ENCODE data around the gene MTCH1. TPM values are rescaled to one million over a fixed set of nuclear protein-coding genes. Genes with fewer than 3 reads are reported as not detected.
"Not testable (repeated sequence)": the region's sequence is repeated elsewhere in the genome, so short reads cannot be mapped to it uniquely, and the experiment has no call there.

The MTCH1 gene
- total and polyA plus RNA-seq, 8 donors, result 145 to 192 (median 164) TPM

DNA sequence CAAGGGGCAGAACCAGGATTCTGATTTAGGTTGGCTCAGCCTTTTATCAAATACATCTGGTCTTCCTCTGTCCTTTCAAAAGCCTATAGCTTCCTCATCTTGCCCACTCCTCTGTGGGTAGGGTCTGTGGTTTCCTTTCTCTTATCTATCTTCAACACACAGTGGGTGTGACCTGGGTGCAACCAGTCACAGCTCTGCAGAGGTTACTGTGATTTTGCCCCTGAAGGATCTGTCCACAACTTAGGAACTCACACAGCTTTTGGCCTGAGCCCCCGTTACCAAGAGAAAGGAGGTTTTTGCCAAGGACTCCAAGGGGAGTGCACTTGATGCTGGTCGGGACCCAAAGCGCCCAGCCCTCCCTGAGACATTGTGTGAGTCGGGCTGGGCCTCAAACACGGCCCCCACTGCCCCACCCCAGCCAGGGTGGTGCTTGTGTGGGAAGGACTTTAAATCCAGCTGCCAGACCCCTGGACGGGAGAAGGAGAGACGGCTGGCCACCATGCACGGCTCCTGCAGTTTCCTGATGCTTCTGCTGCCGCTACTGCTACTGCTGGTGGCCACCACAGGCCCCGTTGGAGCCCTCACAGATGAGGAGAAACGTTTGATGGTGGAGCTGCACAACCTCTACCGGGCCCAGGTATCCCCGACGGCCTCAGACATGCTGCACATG is 31.6 kb downstream of the MTCH1 start, which contains the start of gene PI16:
TSS of gene PI16 (plus strand) at position 477 of the 670 bp plus-strand sequence. CDS start at position 500, 23 bp downstream.
- TF ChIP-seq, protein P1, sequence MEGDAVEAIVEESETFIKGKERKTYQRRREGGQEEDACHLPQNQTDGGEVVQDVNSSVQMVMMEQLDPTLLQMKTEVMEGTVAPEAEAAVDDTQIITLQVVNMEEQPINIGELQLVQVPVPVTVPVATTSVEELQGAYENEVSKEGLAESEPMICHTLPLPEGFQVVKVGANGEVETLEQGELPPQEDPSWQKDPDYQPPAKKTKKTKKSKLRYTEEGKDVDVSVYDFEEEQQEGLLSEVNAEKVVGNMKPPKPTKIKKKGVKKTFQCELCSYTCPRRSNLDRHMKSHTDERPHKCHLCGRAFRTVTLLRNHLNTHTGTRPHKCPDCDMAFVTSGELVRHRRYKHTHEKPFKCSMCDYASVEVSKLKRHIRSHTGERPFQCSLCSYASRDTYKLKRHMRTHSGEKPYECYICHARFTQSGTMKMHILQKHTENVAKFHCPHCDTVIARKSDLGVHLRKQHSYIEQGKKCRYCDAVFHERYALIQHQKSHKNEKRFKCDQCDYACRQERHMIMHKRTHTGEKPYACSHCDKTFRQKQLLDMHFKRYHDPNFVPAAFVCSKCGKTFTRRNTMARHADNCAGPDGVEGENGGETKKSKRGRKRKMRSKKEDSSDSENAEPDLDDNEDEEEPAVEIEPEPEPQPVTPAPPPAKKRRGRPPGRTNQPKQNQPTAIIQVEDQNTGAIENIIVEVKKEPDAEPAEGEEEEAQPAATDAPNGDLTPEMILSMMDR (IDR thresholded peaks at IDR 0.05), result no peak
- no peak within 1 kb of the TSS for H3K27ac ChIP-seq
- DNase-seq (no peak), ATAC-seq (no peak)
- peaks cover 0 to 10% of the 10 kb centered on the region in 2 donors for H3K4me1 ChIP-seq
- no peaks in the 10 kb centered on the region for H3K9me3 ChIP-seq
- no peak within 1 kb of the TSS for H3K4me3 ChIP-seq
- no peaks in the 10 kb centered on the region for H3K36me3 ChIP-seq
- H3K27me3 ChIP-seq, result peaks cover 0 to 21% of the 10 kb centered on the region in 2 donors
- intact Hi-C loops (cut with DNase I), result no loop called here

DNA sequence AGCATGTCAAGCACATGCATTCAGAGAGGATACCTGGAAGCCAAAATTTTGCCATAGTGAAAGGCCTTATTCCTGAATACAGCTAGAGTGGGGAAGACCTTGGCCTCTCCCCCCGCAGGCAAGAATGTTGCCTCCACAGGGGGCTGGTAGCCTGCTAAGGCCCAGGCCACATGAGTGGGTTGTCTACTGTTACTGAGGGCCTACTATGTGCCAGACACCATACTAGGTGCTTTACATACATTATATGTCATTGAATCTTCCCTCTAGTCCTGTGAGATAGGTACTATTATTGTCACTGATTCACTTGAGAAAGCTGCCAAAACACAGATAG is 32.1 kb downstream of the MTCH1 start:
- DNase-seq (no peak), ATAC-seq (no peak)
- Histone ChIP-seq H3K27me3 (peaks cover 0 to 21% of the 10 kb centered on the region in 2 donors), H3K9me3 (no peaks in the 10 kb centered on the region), H3K4me3 (no peak overlapping the region), H3K27ac (no peak overlapping the region), H3K36me3 (no peaks in the 10 kb centered on the region), H3K4me1 (peaks cover 0 to 10% of the 10 kb centered on the region in 2 donors)
- intact Hi-C loops (cut with DNase I), result no loop called here
- TF ChIP-seq, protein P1 (IDR thresholded peaks at IDR 0.05), result no peak

DNA sequence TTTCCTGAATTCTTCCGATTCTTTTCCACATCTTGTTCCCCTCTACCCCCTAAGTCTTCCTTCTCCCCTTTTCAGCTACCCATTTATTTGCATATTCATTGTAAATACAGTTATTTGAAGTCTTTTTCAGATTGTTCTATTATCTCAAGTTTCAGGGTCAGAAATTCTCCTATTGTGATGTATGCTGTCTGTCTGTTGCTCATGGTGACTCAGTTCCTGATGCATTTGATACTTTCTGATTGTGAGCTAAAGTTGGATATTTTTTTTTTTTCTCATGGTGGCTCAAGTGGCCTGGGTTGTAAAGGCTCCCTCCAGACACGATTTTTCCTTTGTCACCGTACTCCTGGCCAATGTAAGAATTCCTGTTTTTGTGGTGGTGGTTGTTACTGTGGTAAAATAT is 36.4 kb downstream of the MTCH1 start:
- Histone ChIP-seq H3K4me3 (no peak overlapping the region), H3K36me3 (no peaks in the 10 kb centered on the region), H3K4me1 (peaks cover 0 to 4% of the 10 kb centered on the region in 2 donors), H3K9me3 (no peaks in the 10 kb centered on the region), H3K27me3 (peaks cover 0 to 4% of the 10 kb centered on the region in 2 donors), H3K27ac (no peak overlapping the region)
- intact Hi-C loops (cut with DNase I), result no loop called here
- no peak for DNase-seq
- TF ChIP-seq, protein P1 (IDR thresholded peaks at IDR 0.05), result no peak
- no peak for ATAC-seq

DNA sequence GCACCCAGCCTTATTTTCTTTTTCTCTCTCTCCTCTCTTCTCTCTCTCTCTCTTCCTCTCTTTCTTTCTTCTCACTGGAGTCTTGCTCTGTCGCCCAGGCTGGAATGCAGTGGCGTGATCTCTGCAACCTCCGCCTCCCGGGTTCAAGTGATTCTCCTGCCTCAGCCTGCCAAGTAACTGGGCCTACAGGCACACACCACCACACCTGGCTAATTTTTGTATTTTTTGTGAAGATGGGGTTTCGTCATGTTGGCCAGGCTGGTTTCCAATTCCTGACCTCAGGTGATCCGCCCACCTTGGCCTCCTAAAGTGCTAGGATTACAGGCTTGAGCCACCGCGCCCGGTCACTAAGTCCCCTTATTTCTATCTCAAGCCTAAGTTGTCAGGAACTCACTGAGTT is 36.9 kb downstream of the MTCH1 start:
- H3K27ac ChIP-seq; ATAC-seq; H3K4me1 ChIP-seq; H3K27me3 ChIP-seq; H3K4me3 ChIP-seq; intact Hi-C loops (cut with DNase I); H3K36me3 ChIP-seq; H3K9me3 ChIP-seq; DNase-seq: not testable (repeated sequence)

DNA sequence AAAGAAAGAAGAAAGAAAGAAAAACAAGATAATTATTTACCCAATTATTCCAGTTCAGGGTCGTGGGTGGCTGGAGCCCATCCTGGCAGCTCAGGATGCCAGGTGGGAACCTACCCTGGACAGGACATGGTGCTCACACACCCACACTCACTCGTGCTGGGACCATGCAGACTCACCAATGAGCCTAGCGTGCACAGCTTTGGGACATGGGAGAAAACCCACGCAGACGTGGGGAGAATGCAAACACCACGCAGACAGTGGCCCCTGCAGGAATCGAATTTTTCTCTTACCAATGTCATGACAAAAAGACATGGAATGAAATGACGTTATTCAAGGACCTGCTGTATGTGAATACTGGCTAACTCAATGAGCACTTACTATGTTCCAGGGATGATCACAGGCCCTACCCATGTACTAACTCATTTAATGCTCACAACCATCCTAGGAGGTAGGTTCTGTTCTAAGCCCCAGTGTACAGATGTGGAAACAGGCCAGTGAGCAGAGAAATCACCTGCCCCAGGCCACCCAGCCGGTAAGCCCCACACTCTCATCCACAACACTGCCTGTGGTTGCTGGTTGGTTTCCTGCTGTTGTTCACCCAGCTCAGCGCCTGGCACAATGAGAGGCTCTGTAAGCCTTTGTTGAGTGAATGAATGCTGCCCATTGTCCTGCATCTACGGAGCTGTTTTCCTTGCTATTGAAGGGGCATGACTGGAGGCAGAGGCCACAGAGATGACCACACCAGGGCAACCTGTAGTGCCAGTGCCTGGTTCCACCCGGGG is 38.2 kb downstream of the MTCH1 start:
- Histone ChIP-seq H3K9me3 (no peaks in the 10 kb centered on the region), H3K4me1 (no peaks in the 10 kb centered on the region), H3K4me3 (no peak overlapping the region), H3K36me3 (no peaks in the 10 kb centered on the region), H3K27ac (no peak overlapping the region), H3K27me3 (no peaks in the 10 kb centered on the region)
- no peak for DNase-seq
- ATAC-seq, result no peak
- intact Hi-C loops (cut with DNase I), result no loop called here
- TF ChIP-seq, protein P1 (IDR thresholded peaks at IDR 0.05), result no peak
